ENCODE measurements around the gene CNPY1.

DNA sequence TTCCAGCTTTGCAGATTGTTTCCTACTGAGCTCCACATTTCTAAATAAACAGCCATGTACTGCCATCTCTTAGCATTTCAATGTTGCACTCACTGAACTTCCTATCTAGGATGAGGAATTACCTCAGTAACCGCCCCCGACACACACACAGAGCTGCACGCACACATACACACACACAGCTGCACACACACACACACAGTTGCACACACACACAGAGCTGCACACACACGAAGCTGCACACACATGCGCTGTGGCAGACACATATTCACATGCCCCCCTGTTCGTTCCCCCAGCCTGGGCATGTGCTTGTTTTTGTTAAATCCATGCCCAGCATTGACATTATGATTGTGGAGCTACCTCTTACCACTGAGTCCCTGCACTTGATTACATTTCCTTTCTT, 39.6 kb upstream of the CNPY1 start:
- TF ChIP-seq, protein P1, sequence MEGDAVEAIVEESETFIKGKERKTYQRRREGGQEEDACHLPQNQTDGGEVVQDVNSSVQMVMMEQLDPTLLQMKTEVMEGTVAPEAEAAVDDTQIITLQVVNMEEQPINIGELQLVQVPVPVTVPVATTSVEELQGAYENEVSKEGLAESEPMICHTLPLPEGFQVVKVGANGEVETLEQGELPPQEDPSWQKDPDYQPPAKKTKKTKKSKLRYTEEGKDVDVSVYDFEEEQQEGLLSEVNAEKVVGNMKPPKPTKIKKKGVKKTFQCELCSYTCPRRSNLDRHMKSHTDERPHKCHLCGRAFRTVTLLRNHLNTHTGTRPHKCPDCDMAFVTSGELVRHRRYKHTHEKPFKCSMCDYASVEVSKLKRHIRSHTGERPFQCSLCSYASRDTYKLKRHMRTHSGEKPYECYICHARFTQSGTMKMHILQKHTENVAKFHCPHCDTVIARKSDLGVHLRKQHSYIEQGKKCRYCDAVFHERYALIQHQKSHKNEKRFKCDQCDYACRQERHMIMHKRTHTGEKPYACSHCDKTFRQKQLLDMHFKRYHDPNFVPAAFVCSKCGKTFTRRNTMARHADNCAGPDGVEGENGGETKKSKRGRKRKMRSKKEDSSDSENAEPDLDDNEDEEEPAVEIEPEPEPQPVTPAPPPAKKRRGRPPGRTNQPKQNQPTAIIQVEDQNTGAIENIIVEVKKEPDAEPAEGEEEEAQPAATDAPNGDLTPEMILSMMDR (IDR thresholded peaks at IDR 0.05) = no peak
- TF ChIP-seq POLR2AphosphoS5 (IDR thresholded peaks at IDR 0.05) (no peak), POLR2A (IDR thresholded peaks at IDR 0.05) (no peak), EP300 (IDR thresholded peaks at IDR 0.05) (no peak)

Data from stomach (tissue), 4 donors.